Activated CD8-positive, alpha-beta memory T cell treated with anti-CD3 and anti-CD28 coated beads, Interleukin-2, amount 50 U/mL, for 24 hours (primary cell): ENCODE data around the gene PRKCH.

ENCODE experiments used
- DNase-seq: peaks from one replicate; pipeline ENCODE4 v3.0.0-alpha.2; 2020; ENCODE audit errors: extremely low read depth

Gene PRKCH

DNA sequence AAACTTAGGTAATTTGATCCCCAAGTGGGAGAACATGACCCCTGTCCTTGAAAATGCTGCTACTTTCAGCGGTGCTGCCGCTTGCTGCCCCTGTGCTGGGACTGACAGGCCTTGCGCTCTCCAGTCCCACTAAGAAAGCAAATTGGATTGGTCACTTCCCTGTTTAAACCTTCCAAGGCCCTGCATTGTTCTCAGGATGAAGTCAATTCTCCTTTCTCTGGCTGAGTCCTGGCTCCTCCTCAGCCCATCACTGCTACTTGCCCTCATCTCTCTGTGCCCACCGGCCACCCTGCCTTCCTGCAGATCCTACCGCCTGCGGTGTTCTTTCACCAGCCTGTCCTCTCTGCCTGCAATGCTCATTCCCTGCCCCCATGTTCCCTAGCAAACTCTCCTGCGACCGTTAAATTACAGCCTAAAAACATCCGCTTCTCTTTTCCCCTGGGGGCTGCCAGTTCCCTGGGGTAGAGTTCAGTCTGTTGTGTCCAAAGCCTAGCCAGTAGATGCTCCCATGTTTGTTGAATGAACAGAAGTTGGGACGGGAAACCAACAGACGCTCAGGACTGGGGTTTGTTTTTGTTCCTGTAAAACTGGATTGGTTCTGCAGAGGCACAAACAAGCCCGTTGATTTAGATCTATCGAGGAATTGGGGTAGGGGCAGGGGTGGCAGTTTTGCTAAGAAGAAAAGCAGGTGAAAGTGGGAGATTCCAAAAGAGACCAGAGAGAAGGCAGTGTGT, 246.6 kb downstream of the PRKCH start:
- DNase-seq = no peak

DNA sequence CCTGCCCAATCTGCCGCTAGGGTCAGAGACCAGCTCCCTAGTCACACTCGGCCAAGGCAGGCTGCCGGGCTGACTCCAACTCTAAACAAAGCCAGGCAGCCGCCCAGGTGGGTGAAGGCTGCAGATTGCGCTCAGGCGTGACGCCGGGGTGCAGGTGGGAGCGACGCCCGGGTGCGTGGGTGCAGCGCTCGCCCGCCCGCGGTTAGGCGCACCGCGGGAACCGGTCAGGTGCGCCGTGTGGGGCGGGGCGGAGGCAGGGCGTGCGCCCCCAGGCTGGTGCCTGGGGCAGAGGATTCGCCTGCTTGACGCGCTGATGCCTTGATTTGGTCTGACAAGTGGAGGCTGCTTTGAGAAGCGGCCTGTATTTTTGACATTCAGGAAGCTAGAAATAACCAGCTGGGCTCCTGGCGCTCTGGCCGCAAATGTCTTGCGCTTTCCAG, 247.2 kb downstream of the PRKCH start:
- DNase-seq = no peak

DNA sequence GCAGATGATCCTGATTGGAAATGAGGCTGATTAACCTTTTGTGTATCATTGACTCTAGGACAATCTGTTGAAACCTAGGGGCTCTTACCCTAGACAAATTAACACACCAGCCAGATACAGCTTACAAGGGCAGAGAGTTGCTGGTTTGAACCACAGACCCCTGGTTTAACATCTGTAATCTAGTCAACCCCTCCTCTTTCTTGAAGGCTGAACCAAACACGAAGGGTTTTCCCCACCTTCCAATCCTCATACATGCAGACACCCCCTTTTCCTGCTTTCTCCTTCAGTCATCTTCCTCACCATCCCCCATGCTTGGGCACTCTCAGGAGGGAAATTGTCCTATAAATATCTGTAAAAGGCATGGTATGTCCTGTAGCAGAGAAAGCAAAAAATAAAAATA, 247.9 kb downstream of the PRKCH start:
- DNase-seq = no peak

DNA sequence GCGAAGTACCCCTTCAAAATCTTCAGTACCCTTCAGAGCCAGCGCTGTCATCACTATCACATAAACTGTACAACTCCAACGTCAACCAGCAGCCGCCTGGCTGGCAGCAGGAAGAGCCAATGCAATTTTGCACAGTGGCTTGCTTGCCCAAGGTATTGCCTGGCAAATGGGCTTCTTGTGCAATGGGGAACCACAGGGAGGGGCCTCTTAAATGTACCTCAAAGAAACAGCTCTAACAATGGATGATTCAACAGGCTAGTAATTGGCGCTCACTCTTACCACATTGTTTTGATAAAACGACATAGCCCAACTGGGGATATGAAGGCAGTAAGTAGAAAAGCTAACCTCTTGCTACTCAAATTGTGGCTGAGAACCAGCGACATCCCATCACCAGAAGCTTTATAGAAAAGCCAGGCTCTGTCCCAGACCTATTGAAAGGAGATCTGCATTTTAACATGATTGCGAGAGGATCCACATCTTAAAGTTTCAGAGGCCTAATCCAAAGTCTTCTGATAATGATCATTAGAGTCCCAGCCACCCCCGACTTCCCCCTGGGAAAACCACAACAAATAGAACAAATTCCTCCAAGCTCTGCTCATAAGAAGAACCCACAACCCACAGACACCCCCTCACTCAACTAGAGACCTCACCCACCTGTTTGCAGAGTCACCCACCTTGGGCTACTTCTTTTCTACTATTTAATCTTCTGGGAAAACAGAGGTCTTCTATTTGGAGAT, 248.6 kb downstream of the PRKCH start:
- DNase-seq = no peak

DNA sequence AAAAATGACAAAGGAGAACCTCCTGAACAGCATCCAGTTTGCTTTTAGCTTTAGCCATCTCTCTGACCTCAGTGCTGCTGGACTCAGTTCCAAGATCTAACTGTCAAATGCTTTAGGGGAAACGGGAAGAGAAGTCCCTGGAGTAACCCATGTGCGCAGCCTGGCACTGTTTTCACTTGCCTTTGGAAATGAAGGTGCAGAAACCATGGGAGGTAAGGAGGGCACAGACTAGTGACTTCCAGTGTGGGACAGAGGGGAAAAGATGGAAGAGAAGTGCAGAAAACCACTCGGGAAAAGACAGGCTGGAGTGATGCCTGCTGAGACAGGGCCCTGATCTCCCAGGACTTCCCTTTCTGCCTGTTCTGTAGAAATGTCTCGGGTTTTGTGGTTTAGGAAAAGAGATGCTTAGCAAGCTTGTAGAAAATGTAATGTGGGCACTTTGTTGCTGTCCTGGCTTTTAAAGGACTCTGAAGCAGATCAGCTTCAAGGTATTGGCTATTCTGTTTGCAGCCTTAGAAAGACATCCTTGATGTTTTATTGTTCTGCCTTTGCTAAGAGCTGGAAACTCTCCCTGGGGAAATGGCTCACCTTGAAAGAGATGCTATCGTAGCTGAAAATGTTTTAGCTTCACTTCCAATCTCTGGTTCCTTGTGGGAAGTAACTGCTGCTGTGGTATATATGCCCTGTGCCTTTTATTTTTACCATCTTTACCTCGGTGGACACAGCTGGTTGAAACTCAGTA, 249.3 kb downstream of the PRKCH start:
- no peak for DNase-seq

DNA sequence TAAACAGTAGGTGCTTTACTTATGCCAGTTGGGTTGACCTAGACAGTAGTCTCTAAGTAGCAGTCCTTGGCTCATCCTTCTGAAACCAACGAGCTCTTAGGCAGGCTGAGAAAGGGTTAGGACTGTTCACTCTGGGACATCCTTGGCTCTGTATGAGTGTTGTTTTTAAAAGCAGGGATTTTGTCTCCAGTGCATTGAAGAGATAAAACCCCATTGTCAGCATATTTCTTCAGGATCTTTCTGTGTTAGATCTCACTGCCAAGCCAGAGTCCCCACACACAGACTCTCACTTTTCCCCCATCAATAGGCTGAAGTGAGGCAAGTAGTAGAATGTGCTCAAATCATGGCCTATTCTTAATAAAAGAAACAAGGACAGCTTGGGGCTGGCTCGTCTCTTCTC, 250.5 kb downstream of the PRKCH start:
- no peak for DNase-seq

DNA sequence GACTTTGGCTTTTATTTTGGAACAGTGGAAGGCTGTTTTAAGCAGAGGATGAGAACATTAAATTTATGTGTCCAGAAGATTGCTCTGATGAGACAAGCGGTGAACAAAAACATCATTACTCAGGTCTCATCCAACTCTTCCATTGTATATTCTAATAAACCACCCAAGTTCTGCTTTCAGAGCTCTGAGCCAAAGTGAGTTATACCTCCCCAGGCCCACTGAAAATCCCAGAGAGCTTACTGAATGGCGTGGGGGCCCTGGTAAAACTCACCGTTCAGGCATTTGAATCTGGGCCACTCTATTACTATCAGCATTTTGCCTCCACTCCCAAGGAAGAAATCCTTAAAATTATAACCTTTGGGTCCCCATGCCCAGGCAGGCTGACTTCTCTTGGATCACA, 251.9 kb downstream of the PRKCH start:
- DNase-seq = no peak

DNA sequence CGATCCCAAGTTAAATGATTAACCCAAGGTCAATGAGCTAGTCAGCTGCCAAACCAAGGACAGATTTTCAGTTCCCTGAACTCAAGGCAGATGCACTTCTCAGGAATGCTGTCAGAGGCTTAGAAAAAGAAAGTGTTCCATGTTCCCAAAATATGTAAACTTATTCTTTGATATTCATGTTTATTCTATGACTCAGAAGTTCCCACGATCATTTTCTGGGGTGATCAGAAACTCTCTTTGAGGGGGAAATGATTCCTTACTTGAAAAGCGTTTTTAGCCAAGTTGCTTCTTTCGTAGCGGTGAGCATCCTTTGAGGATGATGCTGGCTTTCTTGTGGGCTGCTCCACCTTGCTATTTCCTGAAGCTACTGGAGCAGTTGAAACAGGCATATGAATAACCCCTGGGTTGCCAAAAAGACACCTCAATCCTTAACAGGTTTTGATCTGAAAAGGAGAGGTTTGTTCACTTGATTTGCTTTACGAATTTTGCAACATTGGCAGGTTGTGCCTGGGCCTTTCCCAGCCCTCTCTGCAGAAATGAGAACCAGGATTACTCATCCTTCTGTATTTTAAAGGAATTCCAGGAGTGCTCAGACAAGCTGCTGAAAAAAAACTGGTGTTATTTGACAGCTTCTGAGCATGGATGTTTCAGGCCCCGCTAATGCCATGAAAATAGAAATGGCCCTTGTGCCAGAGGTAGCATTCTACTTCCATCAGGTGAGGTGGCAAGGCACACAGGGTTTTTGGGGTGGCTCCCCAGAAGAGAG, 252.6 kb downstream of the PRKCH start:
- DNase-seq = no peak

DNA sequence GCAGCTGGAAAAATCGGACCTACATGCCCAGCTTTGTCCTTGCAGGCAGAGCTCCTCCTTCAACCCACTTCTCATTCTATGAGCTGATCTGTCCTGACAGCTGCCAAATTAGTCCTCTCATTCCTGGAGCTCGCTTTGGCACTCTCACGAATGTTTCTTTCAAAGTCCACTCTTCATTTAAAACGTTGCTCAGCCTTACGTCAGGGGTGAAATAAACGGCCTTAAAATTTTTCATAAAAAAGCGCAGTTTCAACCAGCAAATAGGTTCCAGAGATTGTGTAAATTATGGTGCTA, 253.1 kb downstream of the PRKCH start:
- no peak for DNase-seq

DNA sequence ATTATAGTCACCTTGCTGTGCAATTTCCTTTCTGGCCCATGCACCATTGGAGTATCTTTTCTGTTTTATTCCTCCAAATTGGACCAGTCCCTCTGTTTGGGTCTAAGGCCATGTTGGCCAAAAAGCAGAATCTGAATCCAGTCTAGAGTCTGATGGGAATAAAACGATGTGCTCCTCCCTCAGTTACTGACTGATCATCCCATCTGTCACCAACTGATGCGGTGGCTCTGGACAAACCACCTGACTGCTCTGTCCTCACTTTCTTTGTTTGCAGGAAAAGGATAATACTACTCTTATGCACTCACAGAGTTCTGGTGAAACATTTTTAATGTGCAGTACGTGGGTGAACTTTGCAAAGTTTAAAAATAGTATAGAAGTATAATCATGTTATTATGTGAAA, 253.7 kb downstream of the PRKCH start:
- DNase-seq = no peak

DNA sequence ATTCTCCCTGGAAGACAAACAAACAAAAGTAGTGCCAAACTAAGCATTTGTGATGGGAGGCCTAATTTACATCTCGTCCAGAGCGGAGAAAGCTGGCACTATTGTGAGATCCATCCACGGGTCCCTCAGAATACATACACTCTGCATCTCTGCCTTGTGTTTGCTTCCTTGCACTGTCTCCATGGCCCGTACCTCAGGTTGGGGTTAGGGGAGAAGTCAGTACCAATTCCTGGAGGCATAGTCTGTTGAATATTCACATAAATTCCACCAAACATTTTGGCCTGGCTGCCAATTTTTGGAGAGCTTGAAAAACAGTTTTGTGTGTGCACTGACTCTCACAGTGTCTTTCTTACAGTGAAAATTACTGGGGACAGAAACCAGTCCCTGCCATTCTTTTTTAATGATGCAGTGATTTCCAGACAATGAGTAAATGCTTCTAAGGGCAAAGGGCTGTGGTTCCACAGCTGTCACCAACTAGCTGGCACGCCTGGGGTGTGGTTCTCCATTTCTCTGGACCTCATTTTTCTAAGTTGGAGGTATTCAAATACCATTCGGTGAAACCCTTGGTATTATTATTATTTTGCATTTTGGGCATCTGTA, 254.3 kb downstream of the PRKCH start:
- DNase-seq = no peak

DNA sequence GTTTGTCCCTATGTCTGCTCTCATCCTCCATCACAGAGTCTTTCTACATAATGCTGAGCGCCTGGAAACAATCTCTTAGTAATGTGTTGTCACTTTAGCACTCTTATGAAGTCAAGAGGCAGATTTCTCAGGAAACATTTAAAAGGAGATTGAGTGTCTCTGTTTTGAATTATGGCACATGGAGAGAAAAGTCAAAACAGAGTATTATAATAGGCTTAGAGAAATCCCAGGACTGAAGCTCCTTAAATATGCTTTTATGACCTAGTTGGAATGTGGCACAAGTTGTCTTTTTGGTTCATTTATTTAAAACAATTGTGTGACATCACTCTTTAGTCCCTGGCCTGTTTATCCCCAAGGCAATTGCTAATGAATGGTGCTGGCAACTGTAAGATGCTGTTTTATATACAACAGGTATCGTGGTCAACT, 256.1 kb downstream of the PRKCH start:
- no peak for DNase-seq

DNA sequence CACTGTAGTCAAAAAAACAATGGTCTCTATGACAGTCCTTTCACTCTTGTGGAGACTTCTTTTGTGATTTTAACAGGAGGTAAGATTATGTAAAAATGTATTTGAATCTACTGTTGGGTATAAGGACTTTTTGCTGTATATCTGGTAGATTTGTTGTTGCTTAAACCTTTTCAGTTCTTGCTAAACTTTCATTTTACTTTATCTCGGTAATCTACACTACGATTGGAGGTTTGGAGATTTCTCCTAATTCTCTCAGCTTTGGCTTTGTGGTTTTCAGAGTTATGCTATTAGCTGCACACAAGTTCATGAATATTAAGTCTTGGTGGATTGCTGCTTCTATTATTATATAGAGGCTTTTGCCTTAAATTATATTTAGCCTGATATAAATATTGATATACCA, 257.4 kb downstream of the PRKCH start:
- no peak for DNase-seq

DNA sequence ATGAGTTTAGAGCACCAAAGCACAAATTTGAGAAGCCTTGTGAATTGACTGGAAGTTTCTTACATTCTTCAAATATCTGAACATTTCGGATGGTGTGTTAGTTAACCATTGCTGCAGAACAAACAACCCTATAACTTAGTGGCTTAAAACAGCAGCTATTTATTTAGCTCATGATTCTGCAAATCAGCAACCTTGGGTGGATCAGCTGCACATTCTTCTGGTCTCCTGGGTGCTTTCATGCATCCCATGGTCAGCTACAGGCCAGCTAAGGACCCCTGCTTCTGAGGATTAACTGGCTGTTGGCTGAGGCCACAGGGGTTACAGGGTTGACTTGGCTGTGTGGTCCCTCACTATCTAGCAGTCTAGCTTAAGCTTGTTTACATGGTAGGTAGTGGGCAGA, 260.0 kb downstream of the PRKCH start:
- no peak for DNase-seq

DNA sequence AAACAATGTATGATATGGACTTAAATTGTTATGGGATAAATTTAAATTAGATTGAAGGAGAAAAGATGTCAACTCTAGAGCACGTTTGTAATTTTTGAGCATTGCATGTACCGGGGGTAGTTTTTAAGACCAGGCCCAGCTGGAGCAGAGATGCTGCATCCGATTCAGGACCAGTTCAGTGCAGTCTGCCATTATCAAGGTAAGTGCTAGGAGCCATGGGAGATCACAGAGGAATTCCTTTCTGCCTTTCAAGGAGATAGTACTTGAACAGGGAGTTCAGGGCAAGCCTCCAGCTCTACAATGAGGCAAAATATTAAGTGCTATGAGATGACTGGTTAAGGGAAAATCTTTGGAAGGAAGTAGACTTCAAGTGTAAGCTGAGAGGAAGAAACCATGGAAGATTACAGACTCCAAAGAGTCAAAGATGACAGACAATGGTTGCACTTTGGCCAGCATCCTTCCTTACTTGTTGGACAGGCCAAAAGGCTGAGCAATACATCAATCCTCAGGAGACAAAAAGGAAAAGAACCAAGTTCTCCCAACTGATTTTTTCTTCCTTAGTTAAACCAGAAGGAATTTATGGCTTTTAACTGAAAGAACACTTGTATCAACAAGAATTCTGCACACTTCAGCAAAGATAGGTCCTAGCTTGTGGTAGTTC, 260.7 kb downstream of the PRKCH start:
- no peak for DNase-seq

DNA sequence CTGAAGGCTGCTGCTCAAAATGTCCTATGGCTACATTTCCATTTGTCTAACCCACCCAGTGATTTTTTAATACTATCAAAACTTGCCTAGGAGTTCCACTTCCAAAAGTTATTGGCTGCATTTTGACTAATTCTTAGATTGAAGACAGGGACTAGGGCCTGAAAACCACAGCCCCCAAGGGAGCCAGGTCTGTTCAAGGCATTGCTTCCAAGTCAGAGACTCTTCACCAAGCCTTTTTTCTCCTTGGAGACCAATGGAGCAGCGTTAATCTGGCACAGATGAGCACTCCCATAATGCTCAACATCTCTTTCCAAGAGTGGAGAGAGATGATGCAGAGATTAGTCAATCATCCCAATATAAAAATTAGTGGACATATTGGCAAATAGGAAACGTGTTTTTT, 261.4 kb downstream of the PRKCH start:
- no peak for DNase-seq

DNA sequence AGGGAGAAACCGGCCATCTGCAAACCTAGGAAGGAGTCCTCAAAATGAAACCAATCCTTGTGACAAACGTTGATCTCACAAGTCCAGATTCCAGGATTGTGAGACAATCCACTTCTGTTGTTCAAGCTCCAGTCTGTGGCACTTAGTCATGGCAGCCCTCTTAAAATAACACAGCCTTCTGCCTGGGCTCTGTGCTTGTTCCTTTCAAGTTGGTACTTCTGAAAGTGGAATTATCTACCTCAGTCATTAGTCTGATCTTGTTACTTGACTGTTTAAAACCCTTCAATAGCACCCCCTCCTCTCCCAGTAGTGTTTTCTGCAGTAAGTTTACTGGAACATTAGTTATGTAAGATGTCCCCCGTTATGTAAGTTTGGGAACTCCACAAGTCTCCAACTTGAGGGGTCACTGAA, 263.0 kb downstream of the PRKCH start:
- no peak for DNase-seq

DNA sequence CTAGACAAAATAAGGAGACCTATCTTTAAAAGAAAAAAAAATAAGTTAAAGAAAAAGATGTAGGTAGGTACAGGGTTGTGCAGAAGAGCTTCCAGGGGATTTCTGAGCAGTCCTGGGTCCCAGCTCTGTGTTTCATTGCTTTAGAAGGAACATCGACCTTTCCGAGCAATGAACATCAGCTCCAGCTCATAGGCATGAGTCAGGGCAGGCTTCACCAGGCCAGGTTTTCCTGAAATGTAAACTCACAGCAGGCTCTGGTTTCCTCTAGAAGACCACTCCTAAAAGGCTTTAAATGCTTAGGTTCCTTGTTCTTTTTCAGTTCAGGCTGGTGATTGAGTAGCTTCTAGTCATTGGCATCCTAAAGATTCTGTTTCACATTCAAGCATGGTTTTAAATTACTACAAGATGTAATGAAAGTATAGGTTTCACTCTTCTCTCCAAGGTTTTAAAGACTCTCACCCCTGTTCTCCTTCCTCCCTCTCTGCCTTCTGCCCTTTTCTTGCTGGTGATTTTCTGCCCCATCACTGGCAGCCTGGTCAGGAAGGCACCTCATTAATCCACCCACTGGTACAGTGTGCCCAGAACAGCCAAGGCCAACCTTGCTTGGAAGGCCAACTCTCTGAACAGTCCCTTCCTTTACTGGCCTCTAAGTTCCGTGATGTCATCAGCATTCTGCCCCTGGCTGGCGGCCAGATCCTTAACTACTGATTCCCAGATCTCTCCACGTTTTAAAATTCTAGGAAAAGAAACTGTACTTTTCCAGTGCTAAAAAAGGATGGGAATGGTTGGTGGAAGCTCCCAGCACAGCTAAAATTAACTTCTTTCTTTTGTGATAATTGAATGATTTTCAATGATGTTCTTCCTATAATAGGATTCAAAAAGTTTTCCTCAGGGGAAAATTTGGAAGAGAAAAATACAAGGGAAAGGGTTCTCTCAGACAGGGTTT, 264.5 kb downstream of the PRKCH start:
- DNase-seq = no peak

DNA sequence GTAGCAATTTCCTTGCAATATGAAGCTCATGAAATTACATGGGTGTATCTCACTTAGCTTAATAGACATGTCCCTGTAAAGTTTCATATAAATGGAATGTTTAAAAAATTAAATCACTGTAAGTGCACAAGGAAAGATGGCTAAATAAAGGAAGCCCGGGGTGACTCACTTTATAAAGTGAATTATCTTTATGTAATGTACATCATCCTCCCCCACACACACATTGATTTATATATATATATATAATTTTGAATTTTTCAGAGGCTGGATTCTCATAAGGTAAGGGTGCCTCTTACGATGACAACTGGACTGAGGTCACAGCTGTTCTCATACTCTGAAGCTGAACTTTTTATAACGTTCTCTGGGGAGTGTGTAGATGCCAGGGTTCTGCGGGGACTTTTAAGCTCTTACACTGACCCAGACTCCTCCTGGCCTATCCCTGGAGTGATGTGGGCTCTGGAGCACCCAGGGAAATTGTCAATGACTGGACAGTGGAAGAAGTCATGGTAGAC, 265.2 kb downstream of the PRKCH start:
- DNase-seq = no peak
